Suppressor macrophage treated with lipopolysaccharide for 4 hours (primary cell): ENCODE results near the gene FOCAD.

ENCODE experiments used
- DNase-seq: peaks from one replicate; pipeline ENCODE4 v3.0.0-alpha.2; 2020

Gene FOCAD

GRCh38 chr9:20734275-20734674 is 50.2 kb downstream of the FOCAD start:
- no peak for DNase-seq

- no peak for DNase-seq
Observed at GRCh38 chr9:20740304-20740703, 56.2 kb downstream of the FOCAD start.

- DNase-seq: no peak
Observed at GRCh38 chr9:20740929-20741582, 57.0 kb downstream of the FOCAD start.

GRCh38 chr9:20742833-20743232 is 58.8 kb downstream of the FOCAD start:
- DNase-seq: no peak

GRCh38 chr9:20744036-20744630 is 60.1 kb downstream of the FOCAD start:
- peak; percentile 6 for DNase-seq

- DNase-seq: no peak
Observed at GRCh38 chr9:20746967-20747366, 62.9 kb downstream of the FOCAD start.

GRCh38 chr9:20749496-20750198 is 65.6 kb downstream of the FOCAD start:
- no peak for DNase-seq

GRCh38 chr9:20753761-20754160 is 69.7 kb downstream of the FOCAD start:
- DNase-seq: no peak

GRCh38 chr9:20754556-20754955 is 70.5 kb downstream of the FOCAD start:
- DNase-seq: no peak

GRCh38 chr9:20760246-20760891 is 76.3 kb downstream of the FOCAD start:
- DNase-seq: no peak

- DNase-seq: no peak
Observed at GRCh38 chr9:20770947-20771346, 86.9 kb downstream of the FOCAD start.

GRCh38 chr9:20771729-20772128 is 87.7 kb downstream of the FOCAD start:
- DNase-seq: no peak

- no peak for DNase-seq
Observed at GRCh38 chr9:20775683-20776082, 91.6 kb downstream of the FOCAD start.

- no peak for DNase-seq
Observed at GRCh38 chr9:20781092-20781491, 97.0 kb downstream of the FOCAD start.

GRCh38 chr9:20782289-20782688 is 98.2 kb downstream of the FOCAD start:
- no peak for DNase-seq

GRCh38 chr9:20783057-20784038 is 99.3 kb downstream of the FOCAD start:
- DNase-seq: no peak

GRCh38 chr9:20784196-20784595 is 100.1 kb downstream of the FOCAD start:
- no peak for DNase-seq

GRCh38 chr9:20786807-20787206 is 102.7 kb downstream of the FOCAD start:
- DNase-seq: no peak

GRCh38 chr9:20788526-20789451 is 104.7 kb downstream of the FOCAD start:
- no peak for DNase-seq

- no peak for DNase-seq
Observed at GRCh38 chr9:20790721-20791120, 106.7 kb downstream of the FOCAD start.

- DNase-seq: no peak
Observed at GRCh38 chr9:20791682-20792081, 107.6 kb downstream of the FOCAD start.
